Hypothalamus (tissue), 51 donors: Measurements from ENCODE around the gene ESYT3.
"Not testable (repeated sequence)": the region's sequence is repeated elsewhere in the genome, so short reads cannot be mapped to it uniquely, and the experiment has no call there.

Experiments
- DNase-seq, 51 donors: peaks; one replicate each; lab custom pipeline; 2025; lab: John Stamatoyannopoulos, UW

ESYT3 gene

DNA sequence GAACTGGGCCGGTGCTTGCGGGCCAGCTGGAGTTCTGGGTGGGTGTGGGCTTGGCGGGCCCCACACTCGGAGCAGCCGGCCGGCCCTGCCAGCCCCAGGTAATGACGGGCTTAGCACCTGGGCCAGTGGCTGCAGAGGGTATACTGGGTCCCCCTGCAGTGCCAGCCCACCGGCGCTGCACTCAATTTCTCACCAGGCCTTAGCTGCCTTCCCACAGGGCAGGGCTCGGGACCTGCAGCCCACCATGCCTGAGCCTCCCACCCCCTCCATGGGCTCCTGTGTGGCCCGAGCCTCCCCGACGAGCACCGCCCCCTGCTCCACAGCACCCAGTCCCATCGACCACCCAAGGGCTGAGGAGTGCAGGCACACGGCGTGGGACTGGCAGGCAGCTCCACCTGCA, 50.3 kb downstream of the ESYT3 start:
- DNase-seq = not testable (repeated sequence)

DNA sequence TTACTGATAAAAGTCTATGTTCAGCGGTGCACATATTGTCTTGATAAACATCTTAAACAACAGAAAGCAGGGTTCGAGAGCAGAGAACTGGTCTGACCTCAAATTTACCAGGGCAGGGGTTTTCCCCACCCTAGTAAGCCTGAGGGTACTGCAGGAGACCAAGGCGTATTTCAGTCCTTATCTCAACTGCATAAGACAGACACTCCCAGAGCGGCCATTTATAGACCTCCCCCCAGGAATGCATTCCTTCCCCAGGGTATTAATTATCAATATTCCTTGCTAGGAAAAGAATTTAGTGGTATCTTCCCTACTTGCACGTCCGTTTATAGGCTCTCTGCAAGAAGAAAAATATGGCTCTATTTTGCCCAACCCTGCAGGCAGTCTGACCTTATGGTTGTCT, 52.2 kb downstream of the ESYT3 start:
- DNase-seq = not testable (repeated sequence)

DNA sequence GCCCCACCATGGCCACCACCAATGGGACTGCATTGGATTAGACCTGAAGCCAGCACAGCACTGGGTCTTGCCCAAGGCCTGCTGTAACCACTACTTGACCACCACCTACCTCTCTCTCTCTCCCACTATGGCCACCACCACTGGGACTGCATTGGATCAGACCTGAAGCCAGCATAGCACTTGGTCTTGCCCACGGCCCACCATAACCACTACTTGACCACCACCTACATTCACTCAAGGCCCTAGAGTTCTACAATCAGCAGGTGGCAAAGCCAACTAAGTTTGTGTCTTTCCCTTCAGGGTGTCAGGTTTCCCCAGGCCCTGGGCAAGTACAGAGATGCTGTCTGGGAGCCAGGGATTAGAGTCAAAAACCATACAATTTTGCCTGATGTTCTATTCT, 57.6 kb downstream of the ESYT3 start:
- no peak for DNase-seq

DNA sequence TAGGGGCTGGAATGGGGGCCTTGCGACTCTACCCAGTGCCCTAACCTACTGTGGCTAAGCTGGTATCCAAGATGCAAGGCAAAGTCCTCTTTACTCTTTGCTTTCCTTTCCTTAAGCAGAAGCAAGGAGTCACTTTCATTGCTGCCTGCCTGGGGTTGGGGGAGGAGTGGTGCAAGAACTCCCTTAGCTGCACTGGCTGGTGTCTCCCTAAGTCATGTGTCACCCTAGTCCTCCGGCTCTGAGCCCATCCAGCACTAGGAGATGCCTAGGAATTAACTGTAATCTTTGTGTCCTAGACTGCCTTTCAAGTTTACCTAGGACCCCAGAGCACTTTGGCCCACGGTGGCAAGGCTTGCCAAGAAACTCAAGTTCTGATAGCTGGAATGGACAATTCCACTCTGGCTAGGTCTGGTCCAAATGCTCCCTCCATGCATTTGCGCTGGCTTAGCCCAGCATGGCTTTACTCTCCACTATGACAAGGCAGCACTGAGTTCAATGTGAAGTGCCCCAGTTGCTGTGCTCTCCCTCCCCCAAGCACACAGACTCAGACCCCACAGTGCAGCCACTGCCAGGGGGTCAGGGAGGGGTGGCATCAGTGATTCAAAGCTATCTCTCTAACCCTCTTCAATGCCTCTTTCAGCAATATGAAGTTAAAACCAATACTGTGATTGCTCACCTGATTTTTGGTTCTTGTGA, 58.7 kb downstream of the ESYT3 start:
- DNase-seq = no peak

DNA sequence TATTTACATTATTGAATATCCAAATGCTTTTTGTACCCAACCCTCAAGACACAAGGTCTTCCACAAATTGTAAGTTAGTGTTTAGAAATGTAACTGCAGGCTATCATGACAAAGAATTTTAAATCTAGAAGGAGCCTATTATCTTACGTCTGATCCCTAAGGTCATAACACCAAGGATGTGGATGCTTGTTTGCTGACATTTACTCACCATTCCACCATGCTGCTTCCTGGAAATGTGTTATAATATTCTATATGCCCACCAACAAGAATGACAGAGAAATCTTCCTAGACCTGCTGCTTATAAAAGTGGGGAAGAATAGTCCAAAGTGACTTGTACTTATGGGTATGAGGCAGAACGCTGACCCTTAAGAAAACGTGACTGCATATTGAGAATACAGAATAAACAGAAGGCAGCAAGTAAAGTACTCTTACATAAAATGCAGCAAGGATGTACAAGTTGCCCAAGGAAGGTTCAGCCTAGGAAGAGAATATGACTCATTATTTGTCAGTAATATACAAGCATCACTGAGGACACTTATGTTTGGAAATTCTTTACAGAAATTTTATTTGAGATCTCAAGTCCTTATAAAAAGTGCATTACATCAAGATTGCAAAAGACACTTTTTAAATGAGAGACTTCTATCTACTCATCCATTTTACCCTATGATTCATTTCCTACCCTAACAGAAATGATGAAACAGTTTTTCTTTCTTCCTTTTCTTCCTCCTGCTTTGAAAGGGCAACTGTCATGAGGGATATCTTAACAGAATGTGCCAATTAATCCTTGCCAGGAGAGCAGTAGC, 59.6 kb downstream of the ESYT3 start:
- no peak for DNase-seq

DNA sequence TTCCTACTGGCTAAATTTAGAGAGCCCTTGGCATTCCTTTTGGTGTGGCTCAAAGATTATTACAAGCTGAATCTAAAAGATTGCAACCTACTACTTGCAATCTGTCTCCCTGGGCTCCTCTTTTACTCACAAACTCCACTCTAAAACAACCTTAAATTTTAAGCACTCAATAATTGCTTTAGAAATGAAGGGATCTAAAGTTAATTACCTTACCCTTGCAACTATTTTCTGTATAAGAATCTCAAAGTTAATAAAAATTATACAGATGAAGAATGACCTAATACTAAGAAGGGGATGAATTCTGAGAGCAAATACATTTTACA, 60.2 kb downstream of the ESYT3 start:
- no peak for DNase-seq

DNA sequence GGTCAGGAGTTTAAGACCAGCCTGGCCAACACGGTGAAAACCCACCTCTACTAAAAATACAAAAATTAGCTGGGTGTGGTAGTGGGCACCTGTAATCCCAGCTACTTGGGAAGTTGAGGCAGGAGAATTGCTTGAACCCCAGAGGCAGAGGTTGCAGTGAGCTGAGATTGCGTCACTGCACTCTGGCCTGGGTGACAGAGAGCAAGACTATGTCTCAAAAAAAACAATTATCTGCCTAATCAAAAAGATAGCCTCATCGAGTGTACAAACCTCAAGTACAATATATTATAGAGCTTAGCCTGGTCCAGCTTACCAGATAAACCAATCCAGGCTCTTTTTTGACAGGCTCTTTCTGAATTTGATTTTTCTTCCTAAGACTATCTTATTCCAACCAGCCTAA, 61.2 kb downstream of the ESYT3 start:
- DNase-seq = not testable (repeated sequence)

DNA sequence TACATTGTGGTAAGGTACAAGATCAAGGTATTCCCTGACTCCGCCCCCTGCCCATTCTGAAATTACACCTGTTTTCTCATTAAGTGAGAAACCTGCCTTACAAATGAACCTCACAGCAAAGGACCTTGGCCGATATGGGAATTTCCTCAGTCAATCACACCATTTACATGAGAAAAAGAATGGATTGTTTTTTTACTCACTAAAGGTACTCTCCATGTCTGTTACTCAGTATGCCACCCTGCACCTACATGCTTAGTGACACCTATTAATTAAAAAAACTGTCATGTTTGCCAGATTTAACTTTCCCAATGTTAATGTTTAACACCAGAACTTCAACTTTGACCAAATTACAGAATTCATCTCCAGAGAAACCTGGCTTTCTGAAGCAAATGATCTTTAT, 62.0 kb downstream of the ESYT3 start:
- no peak for DNase-seq

DNA sequence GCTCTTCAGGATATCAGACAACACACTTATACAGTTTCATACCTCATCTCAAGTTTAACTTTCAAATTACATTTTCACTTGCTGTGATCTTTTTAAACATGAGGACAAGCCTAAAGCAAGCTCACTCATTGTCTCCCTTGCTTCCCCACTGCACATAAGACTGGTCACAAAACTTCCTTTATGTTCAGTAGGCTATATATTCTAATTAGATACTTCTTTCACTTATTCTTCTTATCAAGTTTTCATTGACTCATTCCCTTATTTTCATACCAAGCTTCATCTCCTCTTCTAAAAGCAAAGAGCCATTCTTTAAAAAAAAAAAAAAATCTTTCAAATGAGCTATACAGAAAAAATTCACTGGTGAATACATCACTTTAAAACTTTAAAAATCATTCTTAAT, 62.6 kb downstream of the ESYT3 start:
- DNase-seq = no peak

DNA sequence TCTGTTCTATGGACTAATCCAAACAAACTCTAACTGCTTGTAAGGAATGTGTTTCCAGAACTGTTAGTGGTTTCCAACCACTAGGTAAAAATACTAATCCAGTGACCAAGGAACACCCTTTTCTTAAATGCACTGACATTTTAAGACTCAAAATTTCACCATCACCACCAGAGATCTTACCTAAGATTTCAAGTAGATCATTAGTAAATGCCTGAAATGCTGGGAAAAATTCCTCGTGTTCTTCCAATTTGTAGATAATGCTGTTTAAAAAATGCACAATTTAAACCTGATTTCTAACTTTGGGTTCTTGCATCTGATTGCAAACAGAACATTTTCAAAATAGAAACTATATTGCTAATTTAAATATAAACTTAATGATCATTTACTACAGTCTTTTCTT, 63.4 kb downstream of the ESYT3 start:
- no peak for DNase-seq

DNA sequence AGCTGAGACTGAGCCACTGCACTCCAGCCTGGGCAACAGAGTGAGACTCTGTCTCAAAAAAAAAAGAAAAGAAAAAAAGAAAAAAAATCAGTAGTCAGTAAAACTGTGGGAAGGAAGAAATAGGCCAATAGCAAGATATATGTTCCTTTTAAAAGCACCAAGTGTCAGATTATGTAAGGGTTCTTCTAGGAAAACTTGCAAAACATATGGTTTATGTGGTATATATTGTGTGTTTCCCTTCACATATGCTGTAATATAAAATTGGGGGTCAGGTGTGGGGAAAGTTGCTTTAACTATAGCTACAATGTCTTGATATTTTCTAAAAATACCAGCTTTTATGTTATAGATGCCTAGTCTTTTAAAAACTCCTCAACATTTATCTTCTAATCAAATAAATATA, 64.6 kb downstream of the ESYT3 start:
- no peak for DNase-seq

DNA sequence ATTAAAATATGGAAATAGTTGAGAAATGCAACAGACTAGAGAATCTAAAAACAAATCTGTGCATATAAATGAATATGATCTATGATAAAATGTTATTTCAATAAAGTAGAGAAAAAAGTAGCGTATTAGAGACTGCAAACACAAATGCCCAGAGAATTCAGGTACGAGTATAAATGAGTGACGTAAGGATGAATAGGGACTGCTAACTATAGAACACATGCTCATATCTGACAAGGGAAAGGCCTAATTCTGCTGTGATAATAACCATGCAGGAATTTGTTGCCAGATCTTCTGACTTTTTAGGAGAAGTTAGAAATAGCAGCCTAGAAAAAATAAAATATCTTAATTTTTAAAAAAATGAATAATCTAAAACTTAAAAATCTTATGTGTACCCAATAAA, 73.1 kb downstream of the ESYT3 start:
- DNase-seq = no peak

DNA sequence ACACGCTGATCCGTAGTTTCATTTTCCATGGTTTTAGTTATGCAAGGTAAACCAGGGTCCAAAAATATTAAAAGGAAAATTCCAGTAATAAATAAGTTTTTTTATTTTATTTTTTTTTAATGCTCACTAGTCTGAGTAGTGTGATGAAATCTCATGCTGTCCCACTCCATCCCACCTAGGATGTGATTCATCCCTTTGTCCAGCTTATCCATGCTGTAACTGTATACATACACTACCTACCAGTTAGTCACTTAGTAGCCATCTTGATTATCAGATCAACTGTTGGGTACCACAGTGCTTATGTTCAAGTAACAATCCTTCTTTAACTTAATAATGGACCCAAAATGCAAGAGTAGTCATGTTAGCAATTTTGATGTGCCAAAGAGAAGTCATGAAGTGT, 75.2 kb downstream of the ESYT3 start:
- DNase-seq = no peak

DNA sequence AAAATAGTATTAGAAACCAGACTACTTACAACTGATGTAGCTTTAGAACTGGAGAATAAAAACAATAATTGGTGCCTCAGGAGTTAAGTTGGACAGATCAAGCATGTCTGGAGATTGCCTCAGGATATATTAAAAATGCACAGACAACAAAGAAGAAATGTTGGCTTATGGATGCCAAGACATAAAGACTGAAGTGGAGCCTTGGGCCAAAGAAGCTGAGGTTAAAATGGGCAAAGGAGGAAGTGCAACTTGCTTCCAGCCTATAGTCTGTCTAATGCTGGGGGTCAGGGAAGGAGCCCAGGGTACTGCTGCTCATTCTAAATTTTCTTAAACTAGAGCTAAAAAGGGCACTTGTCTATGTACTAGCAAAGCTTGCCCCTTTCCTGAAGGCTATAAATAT, 77.5 kb downstream of the ESYT3 start:
- DNase-seq = no peak

DNA sequence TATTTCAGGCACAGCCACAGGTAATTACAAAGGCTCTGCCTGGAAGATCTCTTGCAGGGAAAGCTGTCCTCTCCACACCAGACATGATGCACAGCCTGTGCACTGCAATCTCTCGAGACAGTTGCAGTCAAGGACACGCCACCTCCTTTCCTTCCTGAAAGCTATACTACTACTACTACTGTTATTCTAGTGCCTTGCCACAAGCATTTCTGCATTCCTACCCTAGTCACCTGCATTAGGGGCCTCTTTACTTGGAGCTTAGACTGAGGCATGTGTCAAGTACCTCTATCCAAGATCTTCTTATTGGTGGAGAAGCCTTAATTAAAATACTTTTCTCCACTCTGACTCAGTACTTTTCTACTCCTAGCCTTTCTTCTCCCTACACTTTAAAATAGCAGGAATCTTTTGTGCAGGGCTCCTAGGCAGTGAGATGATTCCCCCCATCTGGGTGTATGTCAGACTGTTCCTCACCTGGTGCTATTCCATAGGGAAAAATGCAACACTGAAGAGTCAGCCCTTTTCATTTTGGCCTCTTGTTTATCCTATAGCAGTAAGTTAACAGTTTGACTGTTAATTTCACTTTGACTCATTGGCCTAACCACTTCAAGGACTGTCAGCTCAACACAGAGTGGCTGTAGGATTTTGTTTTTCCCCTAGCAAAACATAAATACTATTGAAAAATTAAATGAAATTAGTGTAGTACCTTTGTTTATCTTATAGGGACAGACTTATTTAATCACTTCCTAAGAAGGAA, 78.9 kb downstream of the ESYT3 start:
- no peak for DNase-seq

DNA sequence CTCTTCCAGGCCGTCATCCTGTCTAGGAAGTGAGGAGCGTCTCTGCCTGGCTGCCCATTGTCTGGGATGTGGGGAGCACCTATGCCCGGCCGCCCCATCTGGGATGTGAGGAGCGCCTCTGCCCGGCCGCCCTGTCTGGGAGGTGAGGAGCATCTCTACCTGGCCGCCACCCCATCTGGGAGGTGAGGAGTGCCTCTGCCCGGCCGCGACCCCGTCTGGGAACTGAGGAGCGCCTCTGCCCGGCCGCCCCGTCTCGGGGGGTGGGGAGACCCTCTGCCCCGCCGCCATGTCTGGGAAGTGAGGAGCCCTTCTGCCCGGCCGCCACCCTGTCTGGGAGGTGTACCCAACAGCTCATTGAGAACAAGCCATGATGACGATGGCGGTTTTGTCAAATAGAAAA, 87.0 kb downstream of the ESYT3 start:
- not testable (repeated sequence) for DNase-seq
